ENCODE measurements around the gene RAB34.
"Not testable (repeated sequence)": the region's sequence is repeated elsewhere in the genome, so short reads cannot be mapped to it uniquely, and the experiment has no call there.

The RAB34 gene

GRCh38 chr17:28726627-28727491 is 9.2 kb upstream of the RAB34 start:
- peak; percentile 80 to 98 for DNase-seq

- DNase-seq: peak; percentile 63 to 64
These were observed 8.6 kb upstream of the RAB34 start, which contains the start of gene TLCD1 for GRCh38 chr17:28726226-28726626. TLCD1 (minus strand) TSS chr17:28726233; CDS start chr17:28726097, 136 bp downstream.

GRCh38 chr17:28725660-28726225 is 8.1 kb upstream of the RAB34 start:
- DNase-seq: peak in 1 of 2 donors; percentile 7

- no peak for DNase-seq
These were observed 7.5 kb upstream of the RAB34 start for GRCh38 chr17:28725166-28725659.

- DNase-seq: no peak
These were observed 7.0 kb upstream of the RAB34 start for GRCh38 chr17:28724500-28725165.

- DNase-seq: not testable (repeated sequence)
These were observed 6.3 kb upstream of the RAB34 start for GRCh38 chr17:28723836-28724499.

GRCh38 chr17:28723159-28723835 is 5.6 kb upstream of the RAB34 start:
- DNase-seq: no peak

GRCh38 chr17:28722417-28723158 is 4.9 kb upstream of the RAB34 start:
- DNase-seq: no peak

- DNase-seq: not testable (repeated sequence)
These were observed 3.3 kb upstream of the RAB34 start for GRCh38 chr17:28720997-28721329.

GRCh38 chr17:28720247-28720996 is 2.8 kb upstream of the RAB34 start:
- peak in 1 of 2 donors; percentile 17 for DNase-seq

- DNase-seq: no peak
These were observed 1.4 kb upstream of the RAB34 start for GRCh38 chr17:28719021-28719433.

GRCh38 chr17:28718333-28719020 is 809 bp upstream of the RAB34 start:
- DNase-seq: no peak

- DNase-seq: no peak
These were observed 709 bp downstream of the RAB34 start for GRCh38 chr17:28716740-28717577.

- DNase-seq: no peak
These were observed 2.5 kb downstream of the RAB34 start for GRCh38 chr17:28715217-28715616.

GRCh38 chr17:28714281-28714680 is 3.4 kb downstream of the RAB34 start:
- DNase-seq: no peak

GRCh38 chr17:28712705-28713415 is 4.8 kb downstream of the RAB34 start:
- DNase-seq: no peak

GRCh38 chr17:28712032-28712704 is 5.5 kb downstream of the RAB34 start:
- DNase-seq: peak; percentile 67 to 69

GRCh38 chr17:28711723-28712031 is 6.0 kb downstream of the RAB34 start, which contains the start of gene PROCA1:
PROCA1 (minus strand) TSS chr17:28711888; CDS start chr17:28711660, 228 bp downstream.
- no peak for DNase-seq

All from inflammatory macrophage treated with lipopolysaccharide for 1 hour (primary cell).